ENCODE data around the gene DOCK3.
"Not testable (repeated sequence)": the region's sequence is repeated elsewhere in the genome, so short reads cannot be mapped to it uniquely, and the experiment has no call there.

DOCK3 gene

DNA sequence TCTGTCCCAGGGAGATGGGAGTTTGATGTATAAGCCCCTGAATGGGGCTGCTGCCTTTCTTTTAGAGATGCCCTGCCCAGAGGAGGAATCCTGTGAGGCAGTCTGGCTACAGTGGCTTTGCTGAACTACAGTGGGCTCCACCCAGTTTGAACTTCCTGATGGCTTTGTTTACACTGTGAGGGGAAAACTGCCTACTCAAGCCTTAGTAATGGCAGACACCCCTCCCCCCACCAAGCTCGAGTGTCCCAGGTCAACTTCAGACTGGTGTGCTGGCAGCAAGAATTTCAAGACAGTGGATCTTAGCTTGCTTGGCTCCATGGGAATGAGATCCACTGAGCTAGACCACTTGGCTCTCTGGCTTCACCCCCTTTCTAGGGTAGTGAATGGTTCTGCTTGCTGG is 226.4 kb downstream of the DOCK3 start:
- DNase-seq = not testable (repeated sequence)

- DNase-seq = no peak
These were observed 238.0 kb downstream of the DOCK3 start for GRCh38 chr3:50912746-50913145.

DNA sequence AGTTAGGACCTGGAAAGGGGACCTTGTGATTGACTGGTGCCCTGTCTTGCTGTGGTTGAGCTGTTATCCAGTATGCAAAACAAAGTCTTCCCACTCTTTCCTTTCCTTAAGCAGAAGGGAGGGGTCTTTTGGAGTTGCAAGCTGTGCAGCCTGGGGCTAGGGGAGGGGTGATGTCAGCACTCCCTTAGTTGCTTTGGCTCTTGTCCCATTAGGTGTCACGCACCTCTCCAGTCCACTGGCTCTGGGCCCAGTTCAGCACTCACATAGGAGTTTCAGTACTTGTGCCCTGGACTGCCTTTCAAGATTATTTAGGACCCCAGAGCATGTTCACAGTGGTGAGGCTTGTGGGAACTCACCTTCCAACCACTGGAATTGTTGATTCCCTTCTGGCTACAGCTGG is 238.5 kb downstream of the DOCK3 start:
- DNase-seq = peak; percentile 5

DNA sequence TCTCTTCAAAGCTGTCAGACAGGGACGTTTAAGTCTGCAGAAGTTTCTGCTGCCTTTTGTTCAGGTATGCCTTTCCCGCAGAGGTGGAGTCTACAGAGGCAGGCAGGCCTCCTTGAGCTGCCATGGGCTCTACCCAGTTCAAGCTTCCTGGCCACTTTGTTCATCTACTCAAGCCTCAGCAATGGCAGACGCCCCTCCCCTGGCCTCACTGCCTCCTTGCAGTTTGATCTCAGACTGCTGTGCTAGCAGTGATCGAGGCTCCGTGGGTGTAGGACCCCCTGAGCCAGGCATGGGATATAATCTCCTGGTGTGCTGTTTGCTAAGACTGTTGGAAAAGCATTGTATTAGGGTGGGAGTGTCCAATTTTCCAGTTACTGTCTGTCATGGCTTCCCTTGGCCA is 247.3 kb downstream of the DOCK3 start:
- not testable (repeated sequence) for DNase-seq

- no peak for DNase-seq
These were observed 249.2 kb downstream of the DOCK3 start for GRCh38 chr3:50923955-50924354.

- DNase-seq = no peak
These were observed 249.9 kb downstream of the DOCK3 start for GRCh38 chr3:50924638-50925037.

GRCh38 chr3:50926868-50927267 is 252.1 kb downstream of the DOCK3 start:
- DNase-seq = no peak

DNA sequence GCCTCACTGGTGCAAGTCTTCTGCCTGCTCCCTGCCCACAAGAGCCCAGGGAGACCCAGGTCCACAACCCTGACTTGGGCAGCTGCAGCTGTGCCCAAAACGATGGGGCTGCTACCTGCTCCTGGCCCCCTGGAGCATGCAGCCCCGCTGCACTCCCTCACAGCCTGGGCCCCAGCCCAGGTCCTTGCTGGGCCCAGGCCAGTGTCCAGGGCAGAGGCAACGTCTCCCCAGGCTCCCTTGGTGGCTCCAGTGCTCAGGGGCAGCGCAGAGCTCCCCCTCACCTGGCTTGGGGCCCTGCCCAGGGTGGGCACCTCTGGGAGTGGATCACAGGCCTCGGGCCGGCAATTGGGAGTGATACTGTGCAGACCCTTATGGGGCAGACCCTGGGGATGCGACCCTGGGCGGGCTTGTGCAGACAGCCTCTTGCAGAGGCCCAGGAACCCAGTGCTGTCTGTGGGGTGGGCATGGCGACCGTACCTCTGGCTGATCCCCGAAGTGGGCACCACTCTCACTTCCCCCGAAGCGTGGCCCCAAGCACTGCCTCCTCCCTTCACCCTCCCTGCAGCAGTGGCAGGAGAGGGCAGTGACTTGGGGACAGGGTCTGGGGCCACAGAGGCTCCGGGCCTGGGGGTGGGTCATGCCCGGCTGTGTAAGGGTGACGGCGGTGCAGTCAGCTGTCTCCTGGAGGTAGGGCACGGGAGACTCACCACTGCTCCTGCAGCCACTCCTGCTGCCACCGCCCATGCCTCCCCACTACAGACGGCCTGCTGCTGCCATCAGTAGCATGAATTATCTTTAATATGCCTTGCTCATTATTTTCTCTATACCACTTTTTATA is 255.9 kb downstream of the DOCK3 start:
- DNase-seq = no peak

DNA sequence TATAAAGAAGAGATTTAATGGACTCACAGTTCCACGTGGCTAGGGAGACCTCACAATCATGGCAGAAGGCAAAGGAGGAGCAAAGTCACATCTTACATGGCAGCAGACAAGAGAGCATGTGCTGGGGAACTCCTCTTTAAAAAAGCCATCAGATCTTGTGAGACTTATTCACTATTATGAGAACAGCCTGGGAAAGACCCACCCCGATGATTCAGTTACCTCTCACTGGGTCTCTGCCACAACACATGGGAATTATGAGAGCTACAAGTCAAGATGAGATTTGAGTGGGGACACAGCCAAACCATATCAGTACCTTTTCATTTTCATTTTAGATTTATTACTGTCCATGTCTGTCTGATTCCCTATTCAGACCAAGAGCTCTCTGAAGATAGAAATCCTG is 258.2 kb downstream of the DOCK3 start:
- not testable (repeated sequence) for DNase-seq

DNA sequence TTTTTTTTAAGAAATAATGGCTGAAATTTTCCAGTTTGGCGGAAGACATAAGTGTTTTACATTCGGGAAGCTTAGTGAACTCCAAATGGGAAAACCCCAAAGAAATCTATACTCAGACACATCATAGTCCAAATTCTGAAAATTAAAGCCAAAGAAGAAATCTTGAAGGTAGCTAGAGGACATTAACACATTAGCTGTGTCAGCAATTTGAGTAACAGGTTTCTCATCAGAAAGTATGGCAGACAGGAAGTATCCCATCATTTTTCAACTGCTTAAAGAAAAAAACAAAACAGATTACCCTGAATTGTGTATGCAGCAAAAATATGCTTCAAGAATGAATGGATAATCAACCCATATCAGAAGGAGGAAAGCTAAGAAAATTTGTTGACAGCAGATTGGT is 261.7 kb downstream of the DOCK3 start:
- no peak for DNase-seq

- no peak for DNase-seq
These were observed 272.7 kb downstream of the DOCK3 start for GRCh38 chr3:50947419-50947818.

GRCh38 chr3:50950591-50950990 is 275.9 kb downstream of the DOCK3 start:
- DNase-seq = no peak

- no peak for DNase-seq
These were observed 279.2 kb downstream of the DOCK3 start for GRCh38 chr3:50953825-50954414.

DNA sequence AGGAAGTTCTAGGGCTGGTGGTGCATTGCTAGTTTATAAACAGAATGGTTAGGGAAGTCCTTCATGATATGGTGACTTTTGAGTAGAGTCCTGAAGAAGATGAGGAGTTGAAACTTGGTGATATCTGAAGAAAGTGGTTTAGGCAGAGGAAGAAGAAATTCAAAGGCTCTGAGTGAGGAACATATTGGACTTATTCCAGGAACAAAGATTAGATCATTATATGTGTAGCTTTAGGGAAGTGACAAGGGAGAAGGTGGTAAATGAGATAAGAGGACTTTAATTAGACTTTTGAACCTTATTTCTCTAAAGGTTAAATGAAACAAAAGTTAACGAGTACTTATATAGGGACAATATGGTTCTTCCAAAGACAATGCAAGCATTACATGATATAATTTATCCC is 286.7 kb downstream of the DOCK3 start:
- DNase-seq = no peak

DNA sequence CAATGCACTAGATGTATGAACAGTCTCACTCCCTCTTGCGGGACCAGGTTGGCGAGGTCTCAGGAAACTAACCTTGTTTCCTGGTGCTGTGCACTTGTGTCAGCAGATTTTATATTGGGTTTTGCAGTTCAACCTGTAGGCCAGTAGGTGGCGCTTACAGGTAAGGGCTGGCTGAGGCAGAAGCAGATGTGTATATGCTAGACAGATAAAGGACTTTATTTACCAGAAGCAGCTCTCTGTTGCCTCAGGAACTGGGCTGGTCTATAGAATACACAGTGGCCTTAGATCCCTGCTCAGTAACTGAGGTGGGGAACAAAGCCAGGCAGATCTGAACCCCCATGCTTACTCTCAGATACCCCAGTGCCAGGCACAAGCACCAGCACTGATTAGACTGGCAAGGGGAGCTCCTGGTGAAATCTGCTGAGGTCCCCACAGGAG is 296.8 kb downstream of the DOCK3 start:
- peak; percentile 74 for DNase-seq

GRCh38 chr3:50972029-50972428 is 297.3 kb downstream of the DOCK3 start:
- DNase-seq = no peak

- not testable (repeated sequence) for DNase-seq
These were observed 303.9 kb downstream of the DOCK3 start for GRCh38 chr3:50978586-50978985.

- no peak for DNase-seq
These were observed 304.4 kb downstream of the DOCK3 start for GRCh38 chr3:50978991-50979667.

GRCh38 chr3:50982540-50983325 is 308.0 kb downstream of the DOCK3 start:
- DNase-seq = no peak

DNA sequence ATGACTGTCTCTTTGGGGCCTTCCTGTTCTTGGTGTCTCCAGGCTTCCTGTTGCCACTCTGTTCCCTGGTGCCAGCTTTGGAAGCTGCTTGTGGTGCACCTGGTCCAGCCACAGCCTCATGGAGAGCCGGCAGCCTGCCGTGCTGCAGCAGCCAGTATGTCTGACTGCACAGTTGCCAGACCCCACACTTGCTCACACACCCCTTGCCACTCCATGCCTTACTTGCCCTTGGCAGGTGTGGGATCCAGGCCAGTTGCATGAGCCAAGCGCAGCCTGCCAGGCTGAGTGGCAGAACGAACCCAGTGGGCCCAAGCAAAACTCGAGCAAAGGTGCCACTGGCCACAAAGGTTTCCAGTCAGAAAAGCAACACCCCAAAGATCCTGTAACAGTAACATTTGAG is 309.2 kb downstream of the DOCK3 start:
- DNase-seq = no peak

GRCh38 chr3:50985893-50986292 is 311.2 kb downstream of the DOCK3 start:
- DNase-seq = no peak

- no peak for DNase-seq
These were observed 312.0 kb downstream of the DOCK3 start for GRCh38 chr3:50986726-50987125.

- DNase-seq = no peak
These were observed 319.8 kb downstream of the DOCK3 start for GRCh38 chr3:50994537-50994936.

Data from RPMI8226 (cell line).